CD4-positive, alpha-beta T cell treated with Interleukin-4 for 4 hours (primary cell): ENCODE results near the gene IDH2.

Experiments
- DNase-seq: peaks from one replicate; pipeline ENCODE4 v3.0.0-alpha.2; 2020

Gene IDH2

DNA sequence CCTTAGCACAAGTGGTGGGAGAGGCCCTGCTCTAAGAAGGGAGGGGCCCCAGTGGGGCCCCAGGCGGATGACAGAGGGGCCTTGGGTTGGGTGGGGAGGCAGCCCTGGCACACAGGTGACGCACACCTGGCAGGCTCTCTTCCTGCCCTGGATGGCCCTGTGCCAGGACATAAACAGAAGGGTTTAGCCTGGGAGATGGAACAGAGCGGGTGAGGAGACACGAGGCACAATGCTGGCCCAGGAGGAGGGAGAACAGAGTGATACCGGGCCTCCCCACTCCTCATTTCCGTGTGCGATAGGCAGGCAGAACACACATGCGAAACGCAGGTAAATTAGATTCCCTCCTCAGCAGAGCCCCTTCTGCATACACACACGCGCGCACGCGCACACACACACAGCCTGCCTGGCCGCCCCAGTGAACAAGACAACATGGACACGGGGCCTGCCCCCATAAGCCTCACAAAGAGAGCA lies 39.8 kb downstream of the IDH2 start:
- peak; percentile 39 for DNase-seq

DNA sequence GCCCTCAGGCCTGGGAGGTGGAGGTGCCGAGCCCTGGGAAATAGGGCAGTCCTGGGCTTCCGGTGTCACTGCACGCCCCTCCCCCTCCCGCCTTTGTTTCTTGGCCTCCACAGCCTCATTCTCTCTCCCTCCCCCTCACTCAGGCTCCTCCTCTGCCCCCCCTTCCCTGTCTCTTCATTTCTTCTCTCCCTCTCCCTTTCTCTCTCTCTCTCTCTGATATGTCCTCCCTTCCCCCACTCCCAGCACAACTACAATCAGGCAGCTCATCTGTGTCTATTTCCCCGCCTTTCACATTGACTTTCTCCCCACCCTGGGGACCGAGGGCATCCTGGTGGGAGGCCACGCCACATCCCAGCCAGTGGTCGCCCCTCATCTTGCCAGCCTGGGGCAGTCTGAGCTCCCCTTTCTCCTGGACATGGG lies 40.2 kb downstream of the IDH2 start:
- DNase-seq = peak; percentile 26

DNA sequence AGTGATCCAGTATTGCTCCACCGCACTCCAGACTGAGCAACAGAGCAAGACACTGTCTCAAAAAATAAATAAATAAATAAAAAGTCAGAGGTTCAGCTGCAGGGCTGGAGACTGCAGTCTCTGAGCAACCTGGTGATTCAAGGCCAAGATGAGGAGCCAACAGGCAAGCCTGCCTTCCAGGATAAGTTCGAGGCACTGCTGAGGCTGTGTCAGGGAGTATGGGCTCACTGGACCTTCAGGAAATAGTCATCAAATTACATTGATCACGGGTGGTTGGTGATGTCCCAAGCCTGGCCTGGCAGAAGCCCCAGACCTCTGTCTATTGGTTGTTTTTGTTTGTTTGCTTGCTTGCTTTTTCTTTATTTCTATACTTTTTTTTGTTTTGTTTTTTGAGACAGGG lies 41.5 kb downstream of the IDH2 start:
- DNase-seq = no peak

DNA sequence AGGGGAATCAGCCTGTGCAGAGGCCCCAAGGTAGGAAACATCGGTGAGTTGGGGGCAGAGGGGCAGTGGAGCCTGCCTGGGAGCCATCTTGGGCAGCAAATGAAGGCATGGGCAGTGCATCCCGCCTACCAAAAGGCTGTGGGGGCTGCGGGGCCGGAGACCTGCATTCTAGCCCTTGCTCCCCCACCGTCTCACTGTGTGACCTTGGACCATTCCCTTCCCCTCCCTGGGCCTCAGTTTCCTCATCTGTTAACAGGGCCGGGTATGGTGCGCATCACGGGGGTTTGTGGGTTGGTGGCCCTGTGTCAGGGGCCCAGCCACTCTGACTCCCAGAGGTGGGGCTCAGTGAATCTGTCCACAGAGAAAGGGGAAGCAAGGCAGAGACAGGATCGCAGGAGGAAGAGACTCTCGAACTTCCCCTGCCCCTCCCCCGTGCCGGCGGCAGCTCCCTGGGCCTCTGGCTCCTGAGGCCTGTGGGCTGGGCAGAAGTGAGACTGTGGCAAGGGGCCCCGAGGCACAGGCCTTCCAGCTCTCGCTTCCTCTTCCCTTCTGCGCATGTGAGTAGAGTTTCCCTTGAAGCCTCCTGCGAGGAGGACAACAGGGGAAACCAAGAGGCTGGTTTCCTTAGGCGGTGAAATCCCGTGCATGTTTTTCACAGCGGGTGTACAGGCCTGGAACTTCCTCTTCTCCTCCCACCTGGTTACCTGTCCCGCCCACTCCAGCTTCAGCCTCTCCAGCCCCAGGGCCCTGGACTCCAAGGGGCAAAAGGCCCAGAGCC lies 42.9 kb downstream of the IDH2 start:
- peak; percentile 76 for DNase-seq

DNA sequence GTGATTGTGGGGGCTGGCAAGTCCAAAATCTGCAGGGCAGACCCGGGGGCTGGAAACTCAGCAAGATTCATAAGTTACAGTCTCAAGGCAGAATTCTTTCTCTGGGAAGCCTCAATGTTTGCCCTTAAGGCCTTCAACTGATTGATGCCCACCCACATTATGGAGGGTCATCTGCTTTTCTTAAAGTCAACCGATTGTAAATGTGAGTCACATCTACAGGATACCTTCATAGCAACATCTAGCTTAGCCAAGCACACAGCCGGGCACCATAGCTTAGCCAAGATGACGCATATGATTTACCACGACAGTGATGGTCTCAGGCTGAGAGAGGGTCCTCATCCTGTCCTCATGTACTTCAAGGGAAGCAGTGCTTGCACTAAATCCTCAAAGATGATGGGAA lies 43.5 kb downstream of the IDH2 start:
- no peak for DNase-seq

DNA sequence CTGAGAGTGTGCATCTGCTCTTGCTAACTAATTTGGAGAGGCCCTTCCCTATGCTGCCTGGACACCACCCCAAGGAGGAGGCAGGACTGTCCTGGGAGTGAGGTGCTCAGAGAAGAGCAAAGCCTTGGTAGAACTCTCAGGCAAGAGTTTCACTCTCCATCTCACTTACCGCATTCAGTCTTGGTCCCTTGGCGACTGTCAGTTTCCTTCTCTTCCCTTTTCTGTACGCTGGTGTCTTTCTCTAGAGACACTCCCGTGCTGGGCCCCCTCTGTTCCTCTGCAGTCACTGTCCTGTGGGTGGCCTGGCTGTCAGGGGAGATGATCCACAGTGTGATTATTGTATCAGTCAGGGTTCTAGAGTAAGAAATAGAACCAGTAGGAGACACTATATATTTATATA lies 44.0 kb downstream of the IDH2 start:
- DNase-seq = no peak

DNA sequence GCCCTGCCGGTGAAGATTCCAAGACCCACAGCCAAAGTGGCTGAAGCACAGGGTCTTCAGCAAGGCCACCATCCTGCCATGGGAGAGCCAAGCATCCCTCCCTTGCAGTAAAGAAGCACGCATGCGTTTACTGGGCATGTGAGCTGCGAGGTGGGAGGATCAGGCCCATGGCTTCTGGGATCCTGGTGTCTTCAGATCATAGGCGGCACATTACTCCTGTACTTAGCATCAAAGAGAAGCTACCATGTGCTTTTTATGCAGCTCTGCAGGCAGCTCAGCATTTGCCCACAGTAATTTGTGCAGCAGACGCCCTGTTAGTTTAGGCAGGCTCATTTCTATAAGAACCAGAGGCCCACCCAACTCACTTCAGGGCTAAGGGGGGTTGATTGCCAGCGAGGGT lies 45.7 kb downstream of the IDH2 start:
- DNase-seq = no peak

DNA sequence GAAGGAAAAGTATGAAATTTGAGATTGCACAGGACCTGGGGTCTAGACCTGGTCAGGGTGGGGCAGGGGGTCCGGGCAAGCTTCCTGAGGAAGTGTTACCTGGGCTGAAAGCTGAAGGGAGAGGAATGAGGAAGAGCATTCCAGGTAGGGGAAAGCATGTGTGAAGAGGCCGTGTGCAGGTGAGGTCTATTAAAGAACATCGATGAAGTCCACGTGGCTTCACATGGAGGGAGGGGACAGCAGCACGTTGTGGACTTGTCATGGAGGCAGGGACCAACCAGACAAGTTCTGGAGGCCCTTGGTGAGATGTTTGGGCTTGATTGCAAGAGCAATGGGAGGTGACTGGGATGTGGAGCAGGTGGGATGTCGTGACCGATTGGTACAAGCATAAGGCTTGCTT lies 47.1 kb downstream of the IDH2 start:
- no peak for DNase-seq

DNA sequence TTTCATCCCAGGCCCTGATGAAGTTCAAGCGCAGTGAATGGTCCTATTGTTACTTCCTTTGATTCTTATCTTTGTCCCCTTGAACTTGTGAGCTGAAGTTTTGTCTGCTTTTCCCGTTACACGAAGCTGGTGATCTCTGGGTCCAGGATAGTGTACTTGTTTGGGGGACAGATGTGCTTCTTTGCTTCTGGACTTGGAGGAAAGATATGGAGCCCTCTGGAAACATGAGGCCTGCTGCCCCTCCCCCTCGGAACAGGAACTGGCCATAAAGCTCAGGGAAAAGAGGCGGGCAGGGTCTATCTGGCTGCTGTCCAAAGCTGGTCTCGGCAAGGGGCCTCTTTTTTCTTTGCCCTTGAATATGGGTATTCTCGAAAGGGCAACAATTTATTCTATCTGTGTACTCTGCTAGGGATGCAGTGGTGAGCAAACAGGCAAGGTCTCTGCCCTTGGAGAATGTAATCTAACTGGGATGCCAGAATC lies 47.6 kb downstream of the IDH2 start:
- no peak for DNase-seq

DNA sequence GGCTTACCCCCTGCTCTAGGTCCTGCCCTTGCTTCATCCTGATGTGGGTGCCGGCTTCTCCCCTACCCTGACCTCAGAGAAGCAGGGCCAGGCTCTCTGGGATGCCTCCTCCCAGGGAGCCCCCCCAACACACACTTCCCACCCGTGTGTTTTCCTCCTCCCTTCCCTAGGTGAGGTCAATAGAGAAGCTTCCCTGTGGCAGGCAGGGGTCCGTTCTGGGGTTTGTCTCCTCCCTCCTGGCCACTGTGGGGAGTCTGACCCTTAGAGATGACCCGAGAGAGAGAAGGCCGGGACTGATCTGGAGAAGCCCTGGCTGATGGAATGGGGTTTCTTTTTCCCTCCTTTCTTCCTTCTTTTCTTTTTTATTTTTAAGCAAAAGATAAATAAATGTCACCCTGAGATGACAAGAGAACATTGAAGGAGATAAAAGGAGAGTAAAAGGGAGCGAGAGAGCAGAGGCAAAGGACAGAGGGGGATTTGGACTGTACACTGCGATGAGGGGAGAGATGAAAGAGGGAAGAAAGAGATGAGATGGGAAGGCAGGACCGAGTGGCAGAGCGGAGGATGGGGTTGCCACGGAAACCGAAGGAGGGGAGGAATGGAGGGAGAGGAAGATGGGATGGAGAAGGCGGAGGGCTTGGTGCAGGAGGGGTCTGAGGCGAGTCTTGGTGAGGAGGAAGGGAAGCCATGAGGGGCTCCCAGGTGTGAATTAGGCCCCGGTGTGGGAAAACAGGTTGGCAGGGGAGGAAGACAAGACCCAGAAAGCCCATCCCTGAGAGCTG lies 48.4 kb downstream of the IDH2 start:
- DNase-seq = no peak

GRCh38 chr15:90051874-90052273 lies 50.4 kb downstream of the IDH2 start:
- DNase-seq = no peak

DNA sequence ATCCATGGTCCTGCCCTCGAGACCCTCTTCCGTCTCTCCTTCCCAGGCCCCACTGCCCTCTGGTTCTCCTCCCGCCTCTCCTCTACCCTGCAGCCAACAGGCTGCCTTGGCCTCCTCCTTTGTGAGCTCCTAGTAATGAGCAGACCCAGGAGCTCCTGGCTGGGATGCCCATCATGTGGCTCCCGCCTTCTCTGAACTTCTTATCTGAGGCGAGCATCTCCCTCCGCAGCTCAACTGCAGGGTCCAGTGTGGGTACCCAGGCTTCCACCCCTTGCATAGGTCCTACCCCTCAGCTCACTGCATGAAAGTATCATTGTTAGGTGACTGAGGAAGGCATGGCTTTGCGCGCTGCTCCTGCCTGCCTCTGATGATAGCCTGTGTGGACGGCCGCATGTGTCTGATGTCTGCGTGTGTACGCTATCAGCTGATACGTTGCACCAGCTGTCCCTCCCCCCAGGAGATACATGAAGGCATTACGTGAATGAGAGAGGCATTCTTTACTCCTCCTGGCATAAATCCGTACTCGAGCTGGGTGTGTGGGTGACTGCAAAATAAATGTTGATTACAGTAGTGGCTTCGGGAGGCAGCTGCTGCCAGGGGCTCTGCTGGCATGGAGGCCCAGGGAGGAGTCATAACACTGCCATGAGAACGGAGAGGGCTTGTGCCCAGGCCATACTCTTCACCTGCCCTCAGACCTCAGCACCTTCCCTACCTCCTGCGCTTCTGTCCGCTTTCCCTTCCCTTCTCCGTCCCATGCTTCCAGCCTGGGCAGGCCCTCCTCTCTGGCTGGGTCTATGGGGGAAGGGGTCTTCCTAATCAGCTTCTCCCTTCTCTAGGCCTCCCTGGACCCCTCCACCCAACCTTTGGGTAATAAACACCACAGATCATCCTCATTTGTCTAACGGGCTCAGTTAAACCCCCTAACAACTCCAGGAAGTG lies 52.3 kb downstream of the IDH2 start:
- no peak for DNase-seq

- DNase-seq = no peak
Observed at GRCh38 chr15:90049030-90049429, 53.2 kb downstream of the IDH2 start.

- DNase-seq = no peak
Observed at GRCh38 chr15:90047956-90048575, 54.2 kb downstream of the IDH2 start.

- DNase-seq = no peak
Observed at GRCh38 chr15:90046911-90047392, 55.3 kb downstream of the IDH2 start.

GRCh38 chr15:90046289-90046688 lies 56.0 kb downstream of the IDH2 start:
- no peak for DNase-seq

- DNase-seq = no peak
Observed at GRCh38 chr15:90044916-90045371, 57.3 kb downstream of the IDH2 start.

DNA sequence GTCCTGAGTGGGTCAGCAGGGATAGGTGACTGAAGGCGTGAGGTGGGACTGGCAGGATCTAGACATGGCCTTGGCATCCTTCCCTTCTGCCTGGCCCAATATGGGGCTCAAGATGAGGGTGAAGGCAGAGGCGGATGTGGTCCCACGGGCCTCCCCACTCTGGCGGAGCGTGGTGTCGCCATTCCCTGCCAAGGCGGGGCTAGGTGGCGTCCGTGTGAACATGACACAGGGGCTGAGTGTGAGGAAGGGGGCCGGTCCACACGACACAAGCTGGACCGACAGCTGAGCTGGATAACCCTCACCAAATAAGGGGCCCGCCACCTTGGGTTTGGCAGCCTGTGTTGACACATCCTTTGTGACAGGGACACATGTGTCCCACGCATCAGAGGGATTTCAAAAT lies 58.1 kb downstream of the IDH2 start:
- DNase-seq = no peak

DNA sequence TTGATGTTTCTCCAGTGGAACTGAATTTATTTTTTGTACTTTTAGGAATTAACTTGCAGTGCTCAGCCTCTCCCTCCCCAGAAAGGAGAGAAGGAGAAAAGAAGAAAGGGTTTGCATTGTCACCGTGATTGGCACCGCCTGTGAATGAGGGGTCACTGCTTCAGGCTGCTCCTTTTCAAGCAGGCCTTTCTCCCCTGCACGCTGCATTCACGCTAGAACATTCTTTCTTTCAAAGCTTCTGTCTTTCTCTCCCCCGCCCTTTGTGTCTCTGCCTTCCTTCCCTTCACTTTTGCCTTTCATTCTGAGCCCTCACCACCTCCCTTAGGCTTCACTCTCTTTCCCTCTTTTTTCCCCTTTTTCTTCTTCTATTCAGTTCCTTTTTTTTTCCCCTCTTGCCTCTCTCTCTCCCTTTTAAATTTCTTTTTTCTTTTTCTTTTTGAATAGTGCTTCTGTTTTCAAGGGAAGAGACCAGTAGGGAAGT lies 58.7 kb downstream of the IDH2 start:
- DNase-seq = no peak

DNA sequence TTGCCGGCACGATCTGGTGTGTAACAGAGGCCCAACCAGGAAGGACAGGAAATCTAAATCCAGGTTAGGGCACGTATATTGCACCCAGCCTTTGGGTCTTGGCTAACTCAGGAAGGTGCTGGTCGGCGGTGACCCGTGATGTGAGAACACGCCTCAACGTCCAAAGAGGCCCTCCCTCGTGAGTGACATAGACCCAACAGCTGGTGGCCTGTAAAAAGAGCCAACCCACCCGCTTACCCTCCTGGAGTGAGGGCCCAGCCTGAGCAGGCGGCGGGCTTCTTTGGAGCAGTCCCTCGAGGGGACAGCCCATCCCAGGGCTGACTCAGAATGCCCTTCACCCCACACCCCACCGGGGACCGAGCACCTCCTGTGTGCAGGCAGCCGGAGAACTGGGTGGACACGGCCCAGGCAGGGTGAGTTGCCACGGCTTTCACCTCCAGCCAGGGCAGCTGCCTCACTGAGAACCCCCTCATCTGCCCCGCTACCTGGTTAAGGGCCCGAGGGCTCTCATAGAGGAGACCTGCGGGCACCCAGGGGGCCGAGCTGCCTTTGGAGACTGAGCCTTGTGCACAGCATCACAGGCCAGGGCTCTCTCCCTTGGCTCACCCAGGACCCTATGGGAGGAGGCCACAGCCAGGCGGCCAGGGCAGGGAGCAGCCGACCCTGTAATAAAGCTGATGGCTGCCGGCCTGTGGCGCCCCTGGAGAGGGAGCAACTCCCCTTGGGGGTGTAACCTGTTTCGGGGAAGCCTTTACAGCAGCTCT lies 59.3 kb downstream of the IDH2 start:
- DNase-seq = no peak

GRCh38 chr15:90042356-90042755 lies 59.9 kb downstream of the IDH2 start:
- no peak for DNase-seq
